ENCODE results near the gene RAVER1. TPM values are rescaled to one million over a fixed set of nuclear protein-coding genes. Genes with fewer than 3 reads are reported as not detected.

The RAVER1 gene
- total RNA-seq, 1 experiment from 2014 or later = 86.9 TPM

- no peak for TF ChIP-seq ERG (CRISPR knock-in tag; IDR thresholded peaks at IDR 0.05)
- TF ChIP-seq IRF2 (CRISPR knock-in tag; IDR thresholded peaks at IDR 0.05; ENCODE audit: borderline replicate concordance, low read depth) = no peak
- 0 out of 2 replicates have a peak, but pooled peaks have one; percentile 17 for TF ChIP-seq FOXP4 (CRISPR knock-in tag; IDR thresholded peaks at IDR 0.05)
- no peak for TF ChIP-seq CDX4 (CRISPR knock-in tag; IDR thresholded peaks at IDR 0.05; ENCODE audit: borderline replicate concordance)
- 0 out of 2 replicates have a peak, but pooled peaks have one; percentile 18 for TF ChIP-seq MYBL2 (CRISPR knock-in tag; IDR thresholded peaks at IDR 0.05)
- TF ChIP-seq TEAD1 (CRISPR knock-in tag; IDR thresholded peaks at IDR 0.05) = no peak; the same call in 1 of the 2 replicates
- TF ChIP-seq AFF4 (CRISPR knock-in tag; IDR thresholded peaks at IDR 0.05; ENCODE audit: borderline replicate concordance) = no peak
- TF ChIP-seq STAT6 (CRISPR knock-in tag; conservative IDR thresholded peaks at IDR 0.05; ENCODE audit: low read depth) = no peak
- no peak for TF ChIP-seq KAT7 (CRISPR knock-in tag; IDR thresholded peaks at IDR 0.05; ENCODE audit: borderline replicate concordance)
- no peak for TF ChIP-seq CREM (CRISPR knock-in tag; IDR thresholded peaks at IDR 0.05)
- 0 out of 2 replicates have a peak, but pooled peaks have one; percentile 54 for TF ChIP-seq TP53 (CRISPR knock-in tag; IDR thresholded peaks at IDR 0.05)
- TF ChIP-seq AR (CRISPR knock-in tag; IDR thresholded peaks at IDR 0.05) = no peak
- TF ChIP-seq ATF3 (CRISPR knock-in tag; conservative IDR thresholded peaks at IDR 0.05) = no peak
- no peak for TF ChIP-seq PRRX2 (CRISPR knock-in tag; IDR thresholded peaks at IDR 0.05)
- TF ChIP-seq ETV6 (CRISPR knock-in tag; IDR thresholded peaks at IDR 0.05) = peak; percentile 55; the same call in 1 of the 2 replicates
- TF ChIP-seq ZBTB21 (CRISPR knock-in tag; IDR thresholded peaks at IDR 0.05; ENCODE audit: borderline replicate concordance) = no peak; the same call in 1 of the 2 replicates
- TF ChIP-seq ZNF121 (CRISPR knock-in tag; IDR thresholded peaks at IDR 0.05) = no peak
- TF ChIP-seq USF1 (CRISPR knock-in tag; IDR thresholded peaks at IDR 0.05) = peak; percentile 81
Observed at GRCh38 chr19:10289167-10289835, 44.0 kb downstream of the RAVER1 start (continued).

Measured in WTC11 (cell line).